ENCODE results near the gene ATP2C2. TPM values are rescaled to one million over a fixed set of nuclear protein-coding genes. Genes with fewer than 3 reads are reported as not detected.

The ATP2C2 gene
- total and polyA plus RNA-seq, 2 of the 8 experiments (the other 6 are each of a cell fraction or from before 2014, with no cell fraction given): 1.2 to 2.8 TPM

- CTCF ChIA-PET (ENCODE audit: partially characterized antibody): interaction anchor here (0.6 to 0.7 kb wide), 2 partner anchors 169 to 902 kb away, joined by 3 read pairs; no protein-coding TSS in a partner anchor
- H3K27ac ChIP-seq (ENCODE audit: low read depth, low read length): no peak overlapping the region
- no peak overlapping the region for H3K18ac ChIP-seq (ENCODE audit: extremely low read depth, low read length)
- H2BK15ac ChIP-seq (ENCODE audit: low read length): no peak overlapping the region
- WGBS, 2 experiments (ENCODE audit: extremely low coverage in 1 of 2, insufficient coverage in 1 of 2, insufficient read length in 1 of 2, insufficient replicate concordance in 2 of 2, low coverage in 1 of 2, low lambda C conversion rate in 2 of 2, missing lambda C conversion rate in 1 of 2): 82% methylated on average over 8 of the region's 8 CpGs; no CpG with 5 or more reads in 1 of the 2 experiments
- H2AK5ac ChIP-seq (ENCODE audit: low read depth, low read length): no peak overlapping the region
- H3K23ac ChIP-seq (ENCODE audit: insufficient read length): no peak overlapping the region
- no peak overlapping the region for H3K14ac ChIP-seq (ENCODE audit: insufficient read length)
- H3K4me1 ChIP-seq (replicated peaks in 1 of 4; ENCODE audit: control insufficient read depth in 3 of 4, insufficient read depth in 4 of 4, low read length in 3 of 4): no peaks in the 10 kb centered on the region; a peak in 1 of 7 replicates
- H4K5ac ChIP-seq (ENCODE audit: insufficient read length, low read depth, low read length): no peak overlapping the region
- H3K23me2 ChIP-seq (ENCODE audit: low read depth, low read length): no peaks in the 10 kb centered on the region
- no peak overlapping the region for H2BK12ac ChIP-seq (ENCODE audit: low read depth, low read length)
- H3K27me3 ChIP-seq (replicated peaks in 1 of 4; ENCODE audit: control insufficient read depth in 3 of 4, extremely low read depth in 1 of 4, insufficient read depth in 3 of 4, low read length in 3 of 4): no peaks in the 10 kb centered on the region
- H2BK120ac ChIP-seq (replicated peaks; ENCODE audit: low read depth, low read length): no peak overlapping the region
- no peak overlapping the region for H4K8ac ChIP-seq (ENCODE audit: extremely low read depth, insufficient read depth, low read length)
- POLR2A ChIA-PET (ENCODE audit: partially characterized antibody): no interaction called here
- H3K4me3 ChIP-seq (ENCODE audit: extremely low read depth in 1 of 4, insufficient read depth in 2 of 4, low read depth in 3 of 4, low read length in 4 of 4): no peak overlapping the region
- H3K79me2 ChIP-seq (ENCODE audit: control insufficient read depth in 1 of 2, insufficient read depth in 2 of 2, low read length in 2 of 2): no peaks in the 10 kb centered on the region
- H2BK5ac ChIP-seq (ENCODE audit: low read depth, low read length): no peak overlapping the region
- no peak overlapping the region for H3K56ac ChIP-seq (replicated peaks; ENCODE audit: insufficient read length, low read depth, low read length)
- no peaks in the 10 kb centered on the region for H4K20me1 ChIP-seq (replicated peaks in 1 of 2; ENCODE audit: control insufficient read depth in 1 of 2, insufficient read depth in 2 of 2, low read length in 2 of 2)
- no peak overlapping the region for H4K91ac ChIP-seq (replicated peaks; ENCODE audit: insufficient read length, low read length)
- FAIRE-seq: no peak
- no peaks in the 10 kb centered on the region for H3K36me3 ChIP-seq (ENCODE audit: control insufficient read depth in 2 of 4, insufficient read depth in 4 of 4, low read length in 3 of 4)
- no peak overlapping the region for H3K4me2 ChIP-seq (ENCODE audit: insufficient read depth in 1 of 2, low read depth in 2 of 2, low read length in 2 of 2)
- no peak for DNase-seq (ENCODE audit: low read depth in 1 of 2, low spot score in 2 of 2)
- H3K4ac ChIP-seq (replicated peaks; ENCODE audit: insufficient read length, low read depth, low read length): no peak overlapping the region
- no peaks in the 10 kb centered on the region for H3K9me3 ChIP-seq (ENCODE audit: insufficient read depth in 2 of 2, low read depth in 1 of 2, low read length in 1 of 2)
- 0 out of 2 replicates have a peak overlapping the region, but pooled peaks have one; percentile 32 for H2BK20ac ChIP-seq (ENCODE audit: low read length)
- H2AFZ ChIP-seq (ENCODE audit: low read length): no peak overlapping the region
- TF ChIP-seq PHF8 (conservative IDR thresholded peaks at IDR 0.05; ENCODE audit: low read depth, low read length): no peak
- TF ChIP-seq BCL11A (IDR thresholded peaks at IDR 0.05; ENCODE audit: low read depth in 2 of 2, low read length in 2 of 2): no peak
- no peak for TF ChIP-seq TAF1 (IDR thresholded peaks at IDR 0.05; ENCODE audit: low read depth, low read length)
- no peak for TF ChIP-seq EZH2 (IDR thresholded peaks at IDR 0.05; ENCODE audit: low read depth, low read length, severe bottlenecking)
- TF ChIP-seq NANOG (IDR thresholded peaks at IDR 0.05; ENCODE audit: insufficient read depth, low read depth, low read length, poor library complexity, severe bottlenecking): no peak
- no peak for TF ChIP-seq E2F6 (IDR thresholded peaks at IDR 0.05)
- TF ChIP-seq CTBP2 (IDR thresholded peaks at IDR 0.05; ENCODE audit: borderline replicate concordance, insufficient read depth, insufficient read length, low read length): no peak
- H3K9ac ChIP-seq (replicated peaks in 1 of 4; ENCODE audit: extremely low read depth in 1 of 4, low read depth in 3 of 4, low read length in 3 of 4): no peak overlapping the region
- H3K79me1 ChIP-seq (ENCODE audit: low read depth, low read length): no peaks in the 10 kb centered on the region
These were observed 23.6 kb upstream of the ATP2C2 start for GRCh38 chr16:84344781-84345180.

Measured in H1 (cell line).